Neural cell (in vitro differentiated cells): Measurements from ENCODE around the gene TPBG. TPM values are rescaled to one million over a fixed set of nuclear protein-coding genes. Genes with fewer than 3 reads are reported as not detected.

Experiments
- H2AFZ ChIP-seq: fragments of 200-600, 300-800 bp; sonication (generic), shearing (Covaris generic); 2 replicates; pipeline ENCODE4 v1.6.0; 2014; ENCODE audit warnings: low read depth, mild to moderate bottlenecking, antibody characterized with exemption, low read length, moderate library complexity
- H3F3A ChIP-seq: fragments of 200-600 bp; shearing (Covaris generic); 2 replicates; pipeline ENCODE4 v1.6.1; 2016; ENCODE audit warnings: mild to moderate bottlenecking, moderate library complexity, mixed read lengths, antibody characterized with exemption, low read length; ENCODE audit not compliant: insufficient read depth, poor library complexity, severe bottlenecking
- H3K27ac ChIP-seq: fragments of 200-600, 300-800 bp; sonication (generic), shearing (Covaris generic); 2 replicates; pipeline ENCODE4 v1.5.1; 2014; ENCODE audit warnings: mild to moderate bottlenecking, low read length, moderate library complexity
- H3K27me3 ChIP-seq: fragments of 300-800, 200-600 bp; sonication (generic), shearing (Covaris generic); 2 replicates; pipeline ENCODE4 v1.6.0; 2014; ENCODE audit warnings: mild to moderate bottlenecking, low read depth, low read length, moderate library complexity; ENCODE audit not compliant: insufficient read depth
- H3K36me3 ChIP-seq: fragments of 300-800, 200-600 bp; sonication (generic), shearing (Covaris generic); 2 replicates; pipeline ENCODE4 v1.5.1; 2014; ENCODE audit warnings: mild to moderate bottlenecking, antibody characterized with exemption, low read length, moderate library complexity; ENCODE audit not compliant: insufficient read depth
- H3K4me2 ChIP-seq: fragments of 300-800, 200-600 bp; sonication (generic), shearing (Covaris generic); 2 replicates; pipeline ENCODE4 v1.6.0; 2014; ENCODE audit warnings: mild to moderate bottlenecking, low read length
- H3K4me3 ChIP-seq: fragments of 300-800, 200-600 bp; sonication (generic), shearing (Covaris generic); 2 replicates; pipeline ENCODE4 v1.5.1; 2014; ENCODE audit warnings: mild to moderate bottlenecking, low read length, moderate library complexity
- H3K79me2 ChIP-seq: fragments of 200-600 bp; shearing (Covaris generic); replicated peaks from 2 replicates; pipeline ENCODE4 v1.6.0; 2014; ENCODE audit warnings: mild to moderate bottlenecking, low read length, moderate library complexity; ENCODE audit not compliant: insufficient read depth
- H3K9ac ChIP-seq: fragments of 300-800, 200-600 bp; sonication (generic), shearing (Covaris generic); 2 replicates; pipeline ENCODE4 v1.6.1; 2016; ENCODE audit warnings: mild to moderate bottlenecking, low read length, mixed read lengths
- H3K9me2 ChIP-seq: fragments of 200-600 bp; shearing (Covaris generic); 2 replicates; pipeline ENCODE4 v1.6.1; 2016; ENCODE audit warnings: mild to moderate bottlenecking, low read length, mixed read lengths; ENCODE audit not compliant: insufficient read depth
- H3K9me3 ChIP-seq: fragments of 200-600, 300-800 bp; sonication (generic), shearing (Covaris generic); 2 replicates; pipeline ENCODE4 v1.6.1; 2016; ENCODE audit warnings: mild to moderate bottlenecking, mixed run types, low read length, moderate library complexity, mixed read lengths
- H4K20me1 ChIP-seq: fragments of 200-600 bp; shearing (Covaris generic); 2 replicates; pipeline ENCODE4 v1.6.1; 2016; ENCODE audit warnings: mild to moderate bottlenecking, mixed run types; ENCODE audit not compliant: insufficient read depth
- CTCF ChIP-seq: fragments of 450-650 bp; IDR thresholded peaks from 2 replicates; pipeline ENCODE4 v1.5.1; 2014; ENCODE audit warnings: antibody characterized with exemption, mild to moderate bottlenecking, moderate library complexity; ENCODE audit not compliant: poor library complexity, severe bottlenecking
- EP300 ChIP-seq: fragments of 450-650 bp; conservative IDR thresholded peaks from 2 replicates; pipeline ENCODE4 v1.6.1; 2014; ENCODE audit warnings: antibody characterized with exemption, mild to moderate bottlenecking, moderate library complexity; ENCODE audit not compliant: poor library complexity, severe bottlenecking
- EZH2 ChIP-seq: fragments of 200-600, 300-800 bp; shearing (Covaris generic), sonication (generic); IDR thresholded peaks from 2 replicates; pipeline ENCODE4 v1.6.1; 2014; ENCODE audit warnings: antibody characterized with exemption, low read length, borderline replicate concordance, mild to moderate bottlenecking; ENCODE audit not compliant: insufficient read depth, poor library complexity, severe bottlenecking
- MXI1 ChIP-seq: fragments of 450-650 bp; conservative IDR thresholded peaks from 2 replicates; pipeline ENCODE4 v1.6.1; 2014; ENCODE audit warnings: antibody characterized with exemption, mild to moderate bottlenecking; ENCODE audit not compliant: poor library complexity, severe bottlenecking
- POLR2AphosphoS5 ChIP-seq: IDR thresholded peaks from 2 replicates; pipeline ENCODE4 v1.6.1; 2012
- RAD21 ChIP-seq: fragments of 450-650 bp; conservative IDR thresholded peaks from 2 replicates; pipeline ENCODE4 v1.6.1; 2014; ENCODE audit warnings: antibody characterized with exemption, mild to moderate bottlenecking, moderate library complexity
- SMC3 ChIP-seq: fragments of 450-650 bp; conservative IDR thresholded peaks from 2 replicates; pipeline ENCODE4 v1.6.1; 2014; ENCODE audit warnings: antibody characterized with exemption, mild to moderate bottlenecking, moderate library complexity; ENCODE audit not compliant: poor library complexity
- TAF1 ChIP-seq: IDR thresholded peaks from 2 replicates; pipeline ENCODE4 v1.6.1; 2012; ENCODE audit warnings: low read depth
- polyA plus RNA-seq: library from polyadenylated mRNA; depleted of rRNA; stranded (reverse); fragments of >200 nt; gene quantifications from 2 replicates; pipeline ENCODE4 v1.2.3, GENCODE V29; 2014
- TF ChIP-seq, protein P1 (sequence below): IDR thresholded peaks from 2 replicates; pipeline ENCODE4 v1.6.1; 2012; ENCODE audit warnings: borderline replicate concordance

The TPBG gene
- polyA plus RNA-seq, 1 donor from 2014 or later, result 25.0 TPM

GRCh38 chr6:82408952-82409431, 45.4 kb downstream of the TPBG start:
- Histone ChIP-seq H2AFZ (no peak overlapping the region), H3K36me3 (no peaks in the 10 kb centered on the region), H4K20me1 (no peaks in the 10 kb centered on the region), H3K9me3 (no peaks in the 10 kb centered on the region), H3K4me3 (no peak overlapping the region), H3F3A (no peaks in the 10 kb centered on the region), H3K4me2 (no peak overlapping the region), H3K27ac (no peak overlapping the region), H3K9ac (no peak overlapping the region), H3K27me3 (no peaks in the 10 kb centered on the region), H3K79me2 (no peaks in the 10 kb centered on the region), H3K9me2 (no peaks in the 10 kb centered on the region)
- TF ChIP-seq MXI1, result no peak

DNA sequence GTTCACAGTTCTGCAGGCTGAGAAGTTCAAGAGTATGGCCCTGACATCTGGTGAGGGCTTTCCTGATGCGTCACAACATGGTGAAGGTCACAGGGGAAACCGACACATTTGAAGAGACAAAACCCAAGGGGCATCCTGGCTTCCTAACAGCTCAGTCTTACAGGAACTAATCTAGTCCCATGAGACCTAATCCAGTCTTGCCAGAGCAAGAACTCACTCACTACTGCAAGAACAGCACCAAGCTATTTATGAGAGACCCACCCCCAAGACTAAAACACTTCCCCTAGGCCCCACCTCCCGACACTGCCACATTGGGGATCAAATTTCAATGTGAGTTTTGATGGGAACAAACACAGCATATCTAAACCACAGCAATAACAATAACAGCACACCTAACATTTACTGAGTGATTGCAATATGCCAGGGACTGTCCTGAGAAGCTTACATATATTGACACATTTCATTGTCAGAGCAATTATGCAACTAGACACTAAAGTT, 46.6 kb downstream of the TPBG start:
- Histone ChIP-seq H3F3A (no peaks in the 10 kb centered on the region), H3K27me3 (no peaks in the 10 kb centered on the region)
- TF ChIP-seq MXI1 (no peak), RAD21 (no peak), CTCF (no peak), TAF1 (no peak), EP300 (no peak), POLR2AphosphoS5 (no peak), SMC3 (no peak), EZH2 (no peak)
- TF ChIP-seq, protein P1, sequence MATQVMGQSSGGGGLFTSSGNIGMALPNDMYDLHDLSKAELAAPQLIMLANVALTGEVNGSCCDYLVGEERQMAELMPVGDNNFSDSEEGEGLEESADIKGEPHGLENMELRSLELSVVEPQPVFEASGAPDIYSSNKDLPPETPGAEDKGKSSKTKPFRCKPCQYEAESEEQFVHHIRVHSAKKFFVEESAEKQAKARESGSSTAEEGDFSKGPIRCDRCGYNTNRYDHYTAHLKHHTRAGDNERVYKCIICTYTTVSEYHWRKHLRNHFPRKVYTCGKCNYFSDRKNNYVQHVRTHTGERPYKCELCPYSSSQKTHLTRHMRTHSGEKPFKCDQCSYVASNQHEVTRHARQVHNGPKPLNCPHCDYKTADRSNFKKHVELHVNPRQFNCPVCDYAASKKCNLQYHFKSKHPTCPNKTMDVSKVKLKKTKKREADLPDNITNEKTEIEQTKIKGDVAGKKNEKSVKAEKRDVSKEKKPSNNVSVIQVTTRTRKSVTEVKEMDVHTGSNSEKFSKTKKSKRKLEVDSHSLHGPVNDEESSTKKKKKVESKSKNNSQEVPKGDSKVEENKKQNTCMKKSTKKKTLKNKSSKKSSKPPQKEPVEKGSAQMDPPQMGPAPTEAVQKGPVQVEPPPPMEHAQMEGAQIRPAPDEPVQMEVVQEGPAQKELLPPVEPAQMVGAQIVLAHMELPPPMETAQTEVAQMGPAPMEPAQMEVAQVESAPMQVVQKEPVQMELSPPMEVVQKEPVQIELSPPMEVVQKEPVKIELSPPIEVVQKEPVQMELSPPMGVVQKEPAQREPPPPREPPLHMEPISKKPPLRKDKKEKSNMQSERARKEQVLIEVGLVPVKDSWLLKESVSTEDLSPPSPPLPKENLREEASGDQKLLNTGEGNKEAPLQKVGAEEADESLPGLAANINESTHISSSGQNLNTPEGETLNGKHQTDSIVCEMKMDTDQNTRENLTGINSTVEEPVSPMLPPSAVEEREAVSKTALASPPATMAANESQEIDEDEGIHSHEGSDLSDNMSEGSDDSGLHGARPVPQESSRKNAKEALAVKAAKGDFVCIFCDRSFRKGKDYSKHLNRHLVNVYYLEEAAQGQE, result no peak

DNA sequence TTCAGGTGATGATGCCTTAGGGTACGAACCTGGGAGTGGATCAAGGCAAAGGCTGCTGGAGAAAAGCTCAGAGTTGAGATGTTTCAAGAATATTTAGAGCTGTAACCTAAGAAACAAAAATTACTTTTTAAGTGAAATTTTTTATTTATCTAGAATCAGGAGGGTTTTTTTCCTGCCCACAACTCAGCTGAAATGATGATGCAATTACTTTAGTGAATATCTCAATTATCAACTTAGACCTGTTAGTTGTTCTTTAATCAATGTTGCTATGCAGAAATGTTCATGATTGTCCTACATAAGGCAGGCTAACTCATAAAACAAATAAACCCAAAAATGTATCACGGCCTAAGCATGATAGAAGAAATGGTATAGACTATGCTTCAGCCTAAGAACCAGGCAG, 50.3 kb downstream of the TPBG start:
- H4K20me1 ChIP-seq, result no peaks in the 10 kb centered on the region
- H3K79me2 ChIP-seq, result no peaks in the 10 kb centered on the region
- H3K27me3 ChIP-seq, result no peaks in the 10 kb centered on the region
- H3F3A ChIP-seq, result no peaks in the 10 kb centered on the region
- no peak overlapping the region for H2AFZ ChIP-seq
- H3K27ac ChIP-seq, result no peak overlapping the region
- H3K4me2 ChIP-seq, result no peak overlapping the region
- H3K36me3 ChIP-seq, result no peaks in the 10 kb centered on the region
- no peaks in the 10 kb centered on the region for H3K9me3 ChIP-seq
- H3K4me3 ChIP-seq, result no peak overlapping the region
- TF ChIP-seq SMC3 (no peak), POLR2AphosphoS5 (no peak), EP300 (no peak), RAD21 (no peak), TAF1 (no peak), CTCF (no peak), MXI1 (no peak), EZH2 (no peak)
- TF ChIP-seq, protein P1, result no peak
- H3K9me2 ChIP-seq, result no peaks in the 10 kb centered on the region
- H3K9ac ChIP-seq, result no peak overlapping the region

More for the DNA sequence above, 46.6 kb downstream of the TPBG start:
- no peak overlapping the region for H3K4me2 ChIP-seq
- no peaks in the 10 kb centered on the region for H4K20me1 ChIP-seq
- H3K9me3 ChIP-seq, result no peaks in the 10 kb centered on the region
- no peak overlapping the region for H2AFZ ChIP-seq
- no peak overlapping the region for H3K27ac ChIP-seq
- H3K9ac ChIP-seq, result no peak overlapping the region
- H3K9me2 ChIP-seq, result no peaks in the 10 kb centered on the region
- H3K36me3 ChIP-seq, result no peaks in the 10 kb centered on the region
- H3K4me3 ChIP-seq, result no peak overlapping the region
- H3K79me2 ChIP-seq, result no peaks in the 10 kb centered on the region
